ENCODE data around the gene ERG28.
A peak's percentile ranks its signal among the peaks of the same experiment; 100 is the strongest.

ERG28 gene

GRCh38 chr14:75660238-75660629 is 442 bp downstream of the ERG28 start:
- DNase-seq (ENCODE audit: low read depth), result no peak
- no peak for TF ChIP-seq CTCF (IDR thresholded peaks at IDR 0.05; ENCODE audit: low read depth, low read length, missing control alignments)
- peak overlapping the region; percentile 99 for H3K4me3 ChIP-seq (ENCODE audit: low read depth, low read length)

GRCh38 chr14:75658957-75659356 is 1.7 kb downstream of the ERG28 start:
- no peak for TF ChIP-seq CTCF (IDR thresholded peaks at IDR 0.05; ENCODE audit: low read depth, low read length, missing control alignments)
- H3K4me3 ChIP-seq (ENCODE audit: low read depth, low read length), result no peak overlapping the region
- DNase-seq (ENCODE audit: low read depth), result no peak

GRCh38 chr14:75657331-75657730 is 3.3 kb downstream of the ERG28 start:
- H3K4me3 ChIP-seq (ENCODE audit: low read depth, low read length), result no peak overlapping the region
- no peak for DNase-seq (ENCODE audit: low read depth)
- no peak for TF ChIP-seq CTCF (IDR thresholded peaks at IDR 0.05; ENCODE audit: low read depth, low read length, missing control alignments)

- no peak for TF ChIP-seq CTCF (IDR thresholded peaks at IDR 0.05; ENCODE audit: low read depth, low read length, missing control alignments)
- no peak for DNase-seq (ENCODE audit: low read depth)
- H3K4me3 ChIP-seq (ENCODE audit: low read depth, low read length), result no peak overlapping the region
Measured at GRCh38 chr14:75655235-75655634, 5.4 kb downstream of the ERG28 start.

GRCh38 chr14:75654127-75654732 is 6.4 kb downstream of the ERG28 start:
- no peak overlapping the region for H3K4me3 ChIP-seq (ENCODE audit: low read depth, low read length)
- peak; percentile 26 for DNase-seq (ENCODE audit: low read depth)
- TF ChIP-seq CTCF (IDR thresholded peaks at IDR 0.05; ENCODE audit: low read depth, low read length, missing control alignments), result peak; percentile 99

GRCh38 chr14:75653563-75653962 is 7.1 kb downstream of the ERG28 start:
- DNase-seq (ENCODE audit: low read depth), result no peak
- TF ChIP-seq CTCF (IDR thresholded peaks at IDR 0.05; ENCODE audit: low read depth, low read length, missing control alignments), result no peak
- no peak overlapping the region for H3K4me3 ChIP-seq (ENCODE audit: low read depth, low read length)

Data from GM12864 (cell line).